Spinal cord (tissue), 10 donors: ENCODE measurements around the gene TSEN34. TPM values are rescaled to one million over a fixed set of nuclear protein-coding genes. Genes with fewer than 3 reads are reported as not detected.
A peak's percentile ranks its signal among the peaks of the same experiment; 100 is the strongest.
"Not testable (repeated sequence)": the region's sequence is repeated elsewhere in the genome, so short reads cannot be mapped to it uniquely, and the experiment has no call there.

Experiments
- DNase-seq, 6 donors: peaks; one replicate each; pipeline versions ENCODE4 v3.0.0 to v3.0.0-alpha.2; 2013 to 2015; ENCODE audit warnings: low spot score in 6 of 6, low read depth in 4 of 6
- H3K27ac ChIP-seq: one replicate; pipeline ENCODE4 v1.5.1; 2013; ENCODE audit warnings: low read depth, low read length, control low read depth
- H3K27me3 ChIP-seq: one replicate; pipeline ENCODE4 v1.6.1; 2013; ENCODE audit warnings: low read length; ENCODE audit not compliant: control insufficient read depth, insufficient read depth
- H3K36me3 ChIP-seq: one replicate; pipeline ENCODE4 v1.6.1; 2013; ENCODE audit warnings: low read length; ENCODE audit not compliant: control insufficient read depth, insufficient read depth
- H3K4me1 ChIP-seq: one replicate; pipeline ENCODE4 v1.6.1; 2013; ENCODE audit warnings: low read length; ENCODE audit not compliant: control insufficient read depth, insufficient read depth
- H3K4me3 ChIP-seq: one replicate; pipeline ENCODE4 v1.5.1; 2013; ENCODE audit warnings: low read depth, low read length, control low read depth
- H3K9me3 ChIP-seq: one replicate; pipeline ENCODE4 v1.6.1; 2013; ENCODE audit warnings: low read length; ENCODE audit not compliant: control insufficient read depth, insufficient read depth
- WGBS: methylation state at CpG from one replicate; pipeline ENCODE4 v1.1.5; 2013; ENCODE audit warnings: missing lambda C conversion rate; ENCODE audit not compliant: insufficient coverage; 5-methylcytosine and 5-hydroxymethylcytosine counted together
- polyA plus RNA-seq, 2 donors: library from polyadenylated mRNA; unstranded; fragments of 120-200 nt; gene quantifications; one replicate each; pipeline ENCODE4 v1.2.1, GENCODE V29; 2013; ENCODE audit not compliant: insufficient read length in 2 of 2
- total RNA-seq, 2 donors: library from RNA; depleted of rRNA in 1 of 2; stranded (reverse); fragments of 120-200 nt in 1 of 2; fragments of >200 nt in 1 of 2; gene quantifications; one replicate each; pipeline versions ENCODE4 v1.2.3 to v1.2.4, GENCODE V29; 2013 to 2014
- donor health status: healthy.

Gene TSEN34
- total and polyA plus RNA-seq, 4 donors: 24.6 to 53.0 (median 46.3) TPM

DNA sequence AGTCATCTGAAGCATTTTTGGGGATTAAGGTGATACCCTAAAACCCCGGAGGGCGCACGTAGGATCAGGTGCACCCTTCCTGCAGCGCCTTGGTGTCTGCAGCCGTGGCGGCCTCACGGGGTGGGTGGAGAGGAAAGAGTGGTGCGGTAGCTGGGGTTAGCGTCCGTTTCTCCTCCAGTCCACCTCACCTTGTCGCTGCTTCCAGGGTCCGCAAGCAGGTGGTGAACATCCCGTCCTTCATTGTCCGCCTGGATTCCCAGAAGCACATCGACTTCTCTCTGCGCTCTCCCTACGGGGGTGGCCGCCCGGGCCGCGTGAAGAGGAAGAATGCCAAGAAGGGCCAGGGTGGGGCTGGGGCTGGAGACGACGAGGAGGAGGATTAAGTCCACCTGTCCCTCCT, 16.1 kb downstream of the TSEN34 start:
- peaks cover 69% of the 10 kb centered on the region for H3K36me3 ChIP-seq
- not testable (repeated sequence) for H3K27ac ChIP-seq, DNase-seq, H3K9me3 ChIP-seq, H3K4me3 ChIP-seq, H3K27me3 ChIP-seq
- 95% methylated on average over 13 of the region's 23 CpGs for WGBS
- H3K4me1 ChIP-seq: peaks cover 20% of the 10 kb centered on the region

DNA sequence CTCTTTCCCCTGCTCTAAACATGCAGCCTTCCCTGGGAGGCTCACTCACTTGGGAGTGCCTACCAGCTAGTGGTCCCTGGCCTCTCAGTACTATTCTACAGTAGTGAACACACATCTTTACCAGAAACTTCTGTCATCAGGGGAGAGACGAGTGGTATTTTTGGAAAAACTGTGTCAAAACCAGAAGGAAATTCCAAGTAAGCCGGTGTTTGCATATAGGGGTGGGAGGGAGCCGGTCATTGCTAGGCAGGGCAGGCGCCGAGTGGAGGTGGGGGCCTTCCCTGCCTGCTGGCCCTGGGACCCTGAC, 16.5 kb downstream of the TSEN34 start:
- Histone ChIP-seq H3K27ac (peak overlapping the region; percentile 54), H3K27me3 (no peaks in the 10 kb centered on the region), H3K9me3 (no peaks in the 10 kb centered on the region), H3K4me3 (no peak overlapping the region), H3K4me1 (peaks cover 20% of the 10 kb centered on the region), H3K36me3 (peaks cover 67% of the 10 kb centered on the region)
- DNase-seq: no peak
- 92% methylated on average over 5 of the region's 5 CpGs for WGBS

DNA sequence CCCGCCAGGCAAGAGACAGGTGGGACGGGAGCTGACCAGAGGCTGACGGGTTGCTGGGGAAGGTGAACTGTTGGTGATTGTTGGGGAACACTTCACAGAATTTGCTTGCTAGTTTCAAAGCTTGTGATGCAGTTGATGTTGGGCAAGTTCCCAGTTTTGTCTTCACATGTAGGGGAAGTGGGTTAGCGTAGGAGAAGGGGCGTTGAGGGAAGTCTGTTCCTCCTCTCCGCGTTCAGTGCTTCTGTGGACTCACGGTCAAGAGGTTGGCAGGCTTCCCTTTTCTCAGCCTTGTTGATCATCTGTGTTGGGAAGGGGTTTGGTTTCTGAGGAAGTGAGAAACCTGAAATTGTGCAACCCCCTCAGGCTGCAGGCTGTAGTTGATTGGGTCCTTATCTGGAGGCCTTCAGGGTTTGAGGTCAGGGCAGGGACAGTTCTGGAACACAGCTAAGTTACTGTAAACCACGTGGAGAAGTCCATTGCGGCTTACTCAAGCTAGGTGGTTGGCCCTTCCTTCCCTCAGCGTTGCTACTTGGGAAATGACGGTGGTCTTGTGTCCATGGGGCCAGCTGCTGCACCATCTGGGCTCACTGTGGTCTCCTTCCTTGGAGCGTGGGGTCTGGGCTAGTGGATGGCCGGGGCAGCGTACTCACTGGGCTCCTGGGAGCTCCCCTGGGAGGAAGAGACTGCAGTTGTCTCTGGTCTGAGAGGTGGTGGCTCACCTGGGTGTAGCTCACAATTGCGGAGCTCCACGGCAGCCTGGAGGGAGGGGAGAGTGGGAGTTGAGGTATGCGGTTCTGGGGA, 17.1 kb downstream of the TSEN34 start:
- H3K27me3 ChIP-seq: no peaks in the 10 kb centered on the region
- H3K4me1 ChIP-seq: peaks cover 20% of the 10 kb centered on the region
- peaks cover 61% of the 10 kb centered on the region for H3K36me3 ChIP-seq
- peak in 2 of 6 donors; percentile 6 to 60 for DNase-seq
- WGBS: 72% methylated on average over 13 of the region's 18 CpGs
- H3K27ac ChIP-seq: peak overlapping the region; percentile 54
- H3K9me3 ChIP-seq: no peaks in the 10 kb centered on the region
- H3K4me3 ChIP-seq: no peak overlapping the region

DNA sequence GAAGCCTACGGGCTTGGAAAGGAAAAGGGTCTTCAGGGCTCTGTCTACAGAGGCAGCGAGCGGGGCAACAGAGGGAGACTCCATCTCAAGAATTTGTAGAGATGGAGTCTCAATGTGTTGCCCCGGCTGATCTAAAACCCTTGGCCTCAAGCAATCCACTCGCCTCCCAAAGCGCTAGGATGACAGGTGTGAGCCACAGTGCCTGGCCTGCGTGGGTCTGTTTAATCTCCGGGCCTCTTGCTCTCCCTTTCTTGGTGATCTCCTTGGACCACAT, 17.6 kb downstream of the TSEN34 start:
- H3K36me3 ChIP-seq: peaks cover 56% of the 10 kb centered on the region
- H3K27ac ChIP-seq: peak overlapping the region; percentile 71
- 77% methylated on average over 8 of the region's 8 CpGs for WGBS
- H3K9me3 ChIP-seq: no peaks in the 10 kb centered on the region
- H3K4me1 ChIP-seq: peaks cover 20% of the 10 kb centered on the region
- no peaks in the 10 kb centered on the region for H3K27me3 ChIP-seq
- no peak for DNase-seq
- no peak overlapping the region for H3K4me3 ChIP-seq

DNA sequence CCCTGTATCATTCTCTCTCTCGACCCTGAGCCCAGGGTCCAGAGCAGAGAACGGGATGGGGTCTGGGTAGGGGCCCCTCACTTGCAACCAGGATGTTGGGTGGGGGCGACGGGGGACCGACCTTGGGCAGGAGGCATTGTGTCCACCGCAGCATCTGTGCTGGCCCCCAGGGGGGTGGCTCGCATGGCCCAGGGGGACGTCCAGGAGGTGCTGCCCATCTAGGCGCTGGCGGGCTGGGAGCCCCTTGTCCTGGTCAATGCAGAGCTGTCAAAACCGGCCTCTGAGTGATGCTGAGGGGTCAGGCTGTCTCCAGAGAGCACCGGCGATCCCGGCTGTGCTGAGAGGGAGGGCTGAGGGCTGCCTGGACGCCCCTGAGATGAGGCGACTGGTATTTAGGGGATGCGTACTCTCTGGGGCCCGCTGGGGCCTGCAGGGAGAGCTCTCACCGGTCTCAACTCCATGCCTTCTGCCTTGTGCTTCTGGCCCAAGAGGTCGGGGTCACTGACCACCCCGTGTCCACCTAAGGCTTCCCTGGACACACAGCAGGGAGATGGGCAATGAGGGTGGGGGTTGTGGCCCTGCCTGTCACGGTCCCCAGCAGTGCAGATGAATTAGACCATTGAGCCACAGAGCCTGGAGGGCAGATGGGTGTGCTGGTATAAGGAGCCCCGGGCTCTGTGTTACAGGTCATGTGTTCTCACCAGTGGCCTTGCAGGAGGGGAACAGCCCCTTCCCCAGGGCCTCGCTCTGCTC, 18.1 kb downstream of the TSEN34 start:
- Histone ChIP-seq H3K36me3 (peaks cover 51% of the 10 kb centered on the region), H3K27me3 (no peaks in the 10 kb centered on the region), H3K27ac (peak overlapping the region; percentile 71), H3K4me1 (peaks cover 20% of the 10 kb centered on the region), H3K9me3 (no peaks in the 10 kb centered on the region), H3K4me3 (no peak overlapping the region)
- DNase-seq: no peak
- 41% methylated on average over 22 of the region's 24 CpGs for WGBS

DNA sequence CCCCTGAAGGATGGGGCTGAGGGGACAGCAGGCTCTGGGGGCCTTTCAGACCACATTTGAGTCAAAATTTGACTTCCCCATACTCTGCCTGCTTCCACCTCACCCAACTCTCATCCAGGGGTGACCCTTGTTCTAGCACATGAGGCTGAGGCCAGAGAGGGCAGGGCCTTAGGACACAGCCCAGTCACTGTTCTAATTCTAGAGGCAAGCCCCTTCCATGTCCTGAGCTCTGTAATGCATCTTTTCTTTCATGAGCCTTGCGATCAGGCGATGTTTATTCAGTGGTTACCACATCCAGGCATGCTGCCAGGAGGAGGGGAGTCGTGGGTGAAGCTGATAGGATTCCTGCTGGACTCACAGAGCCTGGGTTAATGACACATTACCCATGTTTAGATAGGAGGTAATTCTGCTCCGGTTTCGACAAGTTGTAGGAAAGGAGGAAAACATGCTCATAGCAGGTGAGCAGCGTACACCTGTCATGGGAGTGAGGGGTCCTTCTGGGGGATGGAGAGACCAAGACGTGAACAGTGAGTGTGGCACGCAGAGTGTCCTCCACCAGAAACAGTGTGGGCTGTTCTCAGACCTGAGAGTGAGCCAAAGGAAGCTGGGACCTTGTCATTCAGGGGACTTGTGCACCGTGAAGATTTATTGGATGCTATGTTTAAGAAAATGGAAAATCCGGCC, 18.8 kb downstream of the TSEN34 start:
- DNase-seq: peak in 3 of 6 donors; percentile 59 to 87 (median 84)
- H3K36me3 ChIP-seq: peaks cover 46% of the 10 kb centered on the region
- H3K4me1 ChIP-seq: peaks cover 20% of the 10 kb centered on the region
- H3K9me3 ChIP-seq: no peaks in the 10 kb centered on the region
- peak overlapping the region; percentile 71 for H3K27ac ChIP-seq
- WGBS: 58% methylated on average over 6 of the region's 10 CpGs
- no peaks in the 10 kb centered on the region for H3K27me3 ChIP-seq
- H3K4me3 ChIP-seq: no peak overlapping the region

DNA sequence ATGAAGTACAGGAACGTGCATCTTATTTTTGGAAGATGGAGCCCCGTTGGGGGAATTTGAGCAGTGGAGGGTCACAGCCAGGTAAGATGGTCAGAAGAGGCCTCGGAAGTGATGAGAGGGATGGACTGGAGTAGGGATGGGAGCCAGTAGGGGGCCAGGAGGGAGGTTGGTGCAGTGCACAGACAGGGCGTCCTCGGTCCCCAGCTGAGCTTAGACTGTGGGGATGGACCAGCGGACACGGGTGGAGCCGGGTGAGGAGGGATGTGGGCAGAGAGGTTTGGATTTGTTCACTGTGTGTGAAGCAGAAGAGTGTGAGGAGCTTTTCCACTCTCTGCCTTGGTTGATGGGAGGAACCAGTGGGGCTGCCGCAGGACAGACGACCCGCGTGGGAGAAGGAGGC, 20.1 kb downstream of the TSEN34 start:
- Histone ChIP-seq H3K27me3 (no peaks in the 10 kb centered on the region), H3K4me1 (peaks cover 20% of the 10 kb centered on the region), H3K4me3 (no peak overlapping the region), H3K27ac (no peak overlapping the region), H3K36me3 (peaks cover 35% of the 10 kb centered on the region), H3K9me3 (no peaks in the 10 kb centered on the region)
- DNase-seq: no peak
- 94% methylated on average over 12 of the region's 12 CpGs for WGBS

DNA sequence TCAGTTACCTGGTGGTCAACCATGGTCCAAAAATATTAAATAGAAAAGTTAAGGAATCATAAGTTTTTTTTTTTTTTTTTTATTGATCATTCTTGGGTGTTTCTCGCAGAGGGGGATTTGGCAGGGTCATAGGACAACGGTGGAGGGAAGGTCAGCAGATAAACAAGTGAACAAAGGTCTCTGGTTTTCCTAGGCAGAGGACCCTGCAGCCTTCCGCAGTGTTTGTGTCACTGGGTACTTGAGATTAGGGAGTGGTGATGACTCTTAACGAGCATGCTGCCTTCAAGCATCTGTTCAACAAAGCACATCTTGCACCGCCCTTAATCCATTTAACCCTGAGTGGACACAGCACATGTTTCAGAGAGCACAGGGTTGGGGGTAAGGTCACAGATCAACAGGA, 23.1 kb downstream of the TSEN34 start:
- not testable (repeated sequence) for H3K4me3 ChIP-seq, DNase-seq, H3K27me3 ChIP-seq, H3K9me3 ChIP-seq, H3K27ac ChIP-seq
- Histone ChIP-seq H3K4me1 (peaks cover 11% of the 10 kb centered on the region), H3K36me3 (peaks cover 10% of the 10 kb centered on the region)
- no CpG with 5 or more reads among the region's 5 CpGs for WGBS

DNA sequence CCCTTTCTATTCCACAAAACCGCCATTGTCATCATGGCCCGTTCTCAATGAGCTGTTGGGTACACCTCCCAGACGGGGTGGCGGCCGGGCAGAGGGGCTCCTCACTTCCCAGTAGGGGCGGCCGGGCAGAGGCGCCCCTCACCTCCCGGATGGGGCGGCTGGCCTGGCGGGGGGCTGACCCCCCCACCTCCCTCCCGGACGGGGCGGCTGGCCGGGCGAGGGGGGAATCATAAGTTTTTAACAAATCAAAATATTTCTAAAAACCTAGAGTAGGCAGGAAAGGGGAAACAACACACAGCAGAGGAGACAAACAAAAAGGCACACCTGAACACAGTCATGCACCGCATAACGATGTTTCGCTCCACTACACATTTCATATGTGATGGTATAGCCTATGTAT, 23.6 kb downstream of the TSEN34 start:
- H3K4me3 ChIP-seq, DNase-seq, H3K27ac ChIP-seq, H3K9me3 ChIP-seq, H3K27me3 ChIP-seq, H3K36me3 ChIP-seq, H3K4me1 ChIP-seq: not testable (repeated sequence)
- WGBS: no CpG with 5 or more reads among the region's 19 CpGs
